GM19438 (cell line): Measurements from ENCODE around the gene NAP1L4.

Experiments
- ATAC-seq: cut with Tn5 transposase; IDR thresholded peaks from one replicate; pipeline ENCODE4 v1.9.1; 2021; ENCODE audit warnings: low read depth; ENCODE audit not compliant: unreplicated experiment

Gene NAP1L4

DNA sequence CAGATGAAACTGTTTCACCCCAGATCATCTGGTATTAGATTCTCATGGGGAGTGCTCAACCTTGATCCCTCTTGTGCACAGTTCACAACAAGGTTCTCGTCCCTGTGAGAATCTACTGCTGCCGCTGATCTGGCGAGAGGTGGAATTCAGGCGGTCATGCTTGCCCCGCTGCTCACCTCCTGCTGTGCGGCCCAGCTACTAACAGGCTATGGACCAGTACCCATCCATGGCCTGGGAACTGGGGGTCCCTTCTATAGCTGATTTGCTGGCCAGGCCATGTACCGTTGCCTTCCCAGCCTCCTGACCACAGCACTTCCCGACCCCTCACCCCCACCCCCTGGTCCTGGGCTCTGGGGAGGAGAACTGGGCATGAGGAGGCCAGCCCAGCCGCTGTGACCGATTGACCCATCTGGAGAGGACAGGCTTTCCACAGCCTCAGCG is 65.5 kb downstream of the NAP1L4 start:
- no peak for ATAC-seq

GRCh38 chr11:2924821-2925675 is 67.1 kb downstream of the NAP1L4 start:
- no peak for ATAC-seq

- ATAC-seq = no peak
Observed at GRCh38 chr11:2924381-2924780, 67.7 kb downstream of the NAP1L4 start.

DNA sequence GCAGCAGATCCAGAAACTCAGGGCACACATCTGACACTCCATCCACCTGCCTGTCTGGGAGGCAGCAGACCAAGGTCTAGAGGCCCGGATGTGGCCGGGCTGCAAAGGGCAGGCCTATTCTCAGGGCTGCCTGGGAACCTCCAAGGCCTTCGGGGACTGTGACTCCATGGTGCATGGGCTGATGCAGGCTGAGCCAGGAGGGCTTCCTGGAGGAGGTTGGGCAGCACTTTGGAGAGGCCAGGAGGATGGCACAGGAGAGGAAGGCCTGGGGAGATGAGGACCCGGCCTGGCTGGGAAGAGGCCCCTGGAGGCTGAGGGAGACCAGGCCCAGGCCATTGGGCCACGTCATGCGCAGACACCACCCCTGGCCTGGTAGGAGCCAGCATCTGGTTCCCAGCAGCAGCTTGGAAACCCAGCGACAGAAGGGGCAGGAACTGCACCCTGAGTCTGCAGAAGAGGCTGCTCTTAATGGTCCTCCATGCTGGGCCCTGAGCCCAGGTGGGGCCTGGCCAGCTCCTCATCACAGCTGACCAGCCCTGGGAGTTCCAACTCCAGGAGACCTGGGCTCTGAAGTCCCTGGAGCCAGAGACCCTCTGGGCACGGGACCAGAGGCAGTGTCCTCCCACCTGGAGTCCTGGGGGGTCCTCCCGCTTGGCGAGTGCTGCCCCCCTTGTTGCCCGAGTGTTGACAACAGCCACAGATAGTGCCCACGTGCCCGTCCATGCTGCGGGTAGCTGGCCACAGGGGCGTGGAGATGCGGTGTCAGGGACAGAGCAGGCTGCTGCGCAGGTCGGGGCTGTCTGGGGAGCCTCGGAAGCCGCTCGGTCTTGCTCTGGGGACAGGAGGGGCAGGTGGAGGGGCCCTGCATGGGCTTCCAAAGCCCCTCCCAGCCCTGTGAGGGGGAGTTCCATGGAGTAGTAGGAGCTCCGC is 68.4 kb downstream of the NAP1L4 start:
- ATAC-seq = no peak

- ATAC-seq = no peak
Observed at GRCh38 chr11:2922655-2923054, 69.5 kb downstream of the NAP1L4 start.

GRCh38 chr11:2921742-2922493 is 70.2 kb downstream of the NAP1L4 start:
- ATAC-seq = no peak

GRCh38 chr11:2921261-2921660 is 70.9 kb downstream of the NAP1L4 start:
- ATAC-seq = no peak

DNA sequence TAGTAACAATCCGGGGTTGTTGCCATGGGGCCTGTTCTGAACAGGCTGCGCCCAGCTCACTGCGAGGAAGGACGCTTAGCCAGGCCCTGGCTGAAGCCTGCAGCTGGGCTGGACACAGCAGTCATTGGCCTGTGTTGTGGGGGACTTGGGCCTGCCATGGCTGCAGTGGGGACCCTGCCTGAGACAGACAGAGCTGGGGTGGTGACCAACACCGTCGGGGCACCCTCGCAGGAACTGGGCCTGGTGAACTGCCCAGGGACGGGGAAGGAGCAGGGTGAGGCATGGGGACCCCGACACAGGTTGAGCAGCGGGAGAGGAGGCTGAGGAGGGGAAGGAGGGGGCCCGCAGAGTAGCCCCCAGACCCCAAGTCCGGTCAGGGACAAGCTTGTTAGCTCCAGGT is 71.8 kb downstream of the NAP1L4 start:
- ATAC-seq = no peak

GRCh38 chr11:2919837-2920236 is 72.3 kb downstream of the NAP1L4 start:
- ATAC-seq = no peak

DNA sequence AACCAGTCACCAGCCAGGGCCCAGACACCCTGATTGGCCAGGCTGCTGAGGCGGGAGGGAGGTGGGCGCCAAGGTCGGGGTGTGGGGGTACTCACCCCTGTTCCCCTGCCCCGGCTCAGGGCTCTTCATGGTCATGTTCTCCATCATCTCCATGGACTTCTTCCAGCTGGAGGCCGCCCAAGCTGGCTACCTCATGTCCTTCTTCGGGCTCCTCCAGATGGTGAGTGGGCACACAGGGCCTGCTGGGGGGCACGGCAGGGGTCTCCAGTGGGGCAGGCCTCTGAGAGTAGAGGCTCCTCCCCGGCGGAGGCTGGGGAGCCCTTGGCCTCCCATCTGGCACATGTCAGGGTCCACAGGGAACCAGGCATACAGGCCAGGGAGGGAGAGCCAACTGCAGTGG is 72.9 kb downstream of the NAP1L4 start:
- ATAC-seq = no peak

DNA sequence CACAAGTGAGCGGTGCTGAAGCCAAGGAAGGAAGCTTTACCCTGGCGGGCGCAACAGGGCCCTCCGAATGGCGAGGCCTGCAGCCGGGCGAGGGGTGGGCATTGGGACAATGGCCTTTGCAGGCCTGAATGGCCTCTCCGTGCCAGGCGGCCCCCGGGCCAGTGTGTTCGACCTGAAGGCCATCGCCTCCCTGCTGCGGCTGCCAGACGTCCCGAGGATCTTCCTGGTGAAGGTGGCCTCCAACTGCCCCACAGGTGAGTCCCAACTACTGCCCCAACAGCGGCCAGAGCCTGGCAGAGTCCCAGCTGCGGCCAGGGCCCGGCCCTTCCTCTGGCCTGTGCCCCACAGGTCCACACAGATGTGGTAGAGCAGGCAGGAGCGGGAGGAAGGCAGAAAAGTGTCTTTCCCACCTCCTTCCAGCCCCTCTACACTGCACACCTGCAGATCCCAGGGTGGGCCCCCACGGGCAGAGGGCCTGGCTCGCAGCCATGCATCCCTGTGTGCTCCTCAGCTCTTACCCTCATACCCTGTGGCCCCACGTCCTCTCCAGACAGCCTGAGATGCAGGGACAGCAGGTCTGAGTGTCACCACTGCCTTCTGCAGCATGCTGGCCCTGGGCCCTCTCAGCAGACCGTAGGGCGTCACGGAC is 74.2 kb downstream of the NAP1L4 start:
- no peak for ATAC-seq

DNA sequence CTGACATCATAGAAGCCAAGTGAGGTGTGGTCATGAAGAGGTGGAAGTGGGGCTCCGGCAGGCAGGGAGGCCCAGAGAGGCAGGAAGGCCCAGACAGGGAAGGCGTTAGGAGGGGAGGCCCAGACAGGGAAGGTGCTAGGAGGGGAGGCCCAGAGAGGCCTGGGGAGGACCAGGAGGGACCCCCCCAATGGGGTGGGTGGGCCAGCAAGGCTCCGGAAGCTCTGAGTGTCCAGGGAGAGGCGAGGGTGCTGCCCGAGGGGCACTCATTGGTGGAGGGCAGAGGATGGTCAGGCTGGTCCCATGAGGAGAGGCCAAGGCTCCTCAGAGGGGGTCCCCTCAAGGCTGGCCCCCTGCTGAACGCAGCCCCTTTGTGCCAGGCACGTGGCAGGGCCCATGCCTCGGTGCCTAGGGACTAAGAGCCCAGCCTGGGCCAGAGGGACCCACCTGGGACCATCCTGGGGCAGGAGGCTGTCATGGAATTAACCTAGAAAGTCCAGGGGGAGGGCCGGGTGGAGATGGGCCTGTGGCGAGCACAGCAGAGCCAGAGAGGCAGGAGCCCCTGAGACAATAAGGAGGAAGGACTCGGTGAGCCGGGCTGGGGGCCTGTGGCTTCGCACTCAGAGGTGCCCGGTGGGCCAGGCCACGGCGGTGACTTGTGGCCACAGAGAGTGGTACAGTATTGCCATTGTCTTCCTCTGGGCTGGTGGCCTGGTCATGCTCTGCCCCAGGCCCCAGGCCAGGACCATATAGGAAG is 75.1 kb downstream of the NAP1L4 start:
- no peak for ATAC-seq

GRCh38 chr11:2916114-2916891 is 75.8 kb downstream of the NAP1L4 start:
- ATAC-seq = no peak

DNA sequence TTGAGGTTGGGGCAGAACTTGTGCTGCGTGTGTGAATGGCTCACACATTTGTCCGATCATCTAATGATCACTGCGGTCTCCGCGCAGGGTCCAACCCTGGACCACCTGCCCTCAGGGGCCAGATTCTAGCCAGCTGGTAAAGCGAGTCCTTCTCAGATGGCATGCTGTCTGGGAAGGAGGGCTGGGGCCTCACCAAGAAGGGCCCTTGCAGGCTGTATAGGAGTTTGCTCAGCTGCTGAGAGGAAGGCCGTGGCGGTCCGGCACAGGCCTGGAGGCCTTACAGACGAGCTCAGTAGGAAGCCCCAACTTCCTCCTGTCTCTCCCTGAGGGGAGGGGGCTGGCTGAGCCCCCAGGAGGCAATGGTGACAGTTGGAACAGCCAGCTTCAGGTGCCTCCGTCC is 76.7 kb downstream of the NAP1L4 start:
- no peak for ATAC-seq

- ATAC-seq = no peak
Observed at GRCh38 chr11:2914455-2915195, 77.5 kb downstream of the NAP1L4 start.

DNA sequence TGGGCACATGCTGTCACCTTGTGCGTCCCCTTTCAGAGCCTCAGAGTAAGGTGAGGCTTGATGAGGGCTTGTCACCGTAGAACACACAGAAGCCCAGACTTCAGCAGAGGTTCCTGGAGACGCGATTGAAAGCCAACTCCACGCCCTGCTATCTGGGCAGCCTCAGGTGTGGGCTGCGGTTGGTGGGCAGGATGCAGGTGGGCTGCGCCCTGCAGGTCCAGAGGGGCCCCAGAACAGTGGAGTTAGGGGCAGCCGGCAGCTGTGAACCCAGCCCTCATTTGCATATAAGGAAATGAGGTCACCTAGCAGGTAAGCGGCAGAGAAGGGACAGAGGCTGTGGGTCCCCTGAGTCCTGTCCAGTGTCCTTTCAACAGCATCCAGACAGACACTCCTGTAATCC is 78.4 kb downstream of the NAP1L4 start:
- ATAC-seq = no peak

DNA sequence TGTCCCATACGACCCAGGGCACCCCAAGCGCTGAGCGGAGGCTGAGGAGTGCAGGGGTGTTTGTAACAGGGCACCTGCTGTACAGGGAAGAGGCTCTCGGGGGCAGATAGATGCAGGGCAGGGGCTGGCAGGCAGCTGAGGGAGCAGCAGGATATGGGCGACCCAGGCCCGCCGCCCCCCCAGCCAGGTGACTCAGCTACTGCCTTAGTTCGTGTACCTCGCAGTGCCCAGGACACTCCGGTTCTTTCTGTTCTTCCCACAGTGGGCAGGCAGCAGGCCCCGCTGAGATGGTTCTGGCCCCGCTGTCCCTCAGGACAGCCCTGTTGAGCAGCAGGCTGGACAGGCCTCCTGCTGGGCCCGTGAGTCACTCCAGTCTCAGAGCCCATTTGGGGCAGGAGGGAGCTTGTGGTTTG is 79.1 kb downstream of the NAP1L4 start:
- no peak for ATAC-seq

DNA sequence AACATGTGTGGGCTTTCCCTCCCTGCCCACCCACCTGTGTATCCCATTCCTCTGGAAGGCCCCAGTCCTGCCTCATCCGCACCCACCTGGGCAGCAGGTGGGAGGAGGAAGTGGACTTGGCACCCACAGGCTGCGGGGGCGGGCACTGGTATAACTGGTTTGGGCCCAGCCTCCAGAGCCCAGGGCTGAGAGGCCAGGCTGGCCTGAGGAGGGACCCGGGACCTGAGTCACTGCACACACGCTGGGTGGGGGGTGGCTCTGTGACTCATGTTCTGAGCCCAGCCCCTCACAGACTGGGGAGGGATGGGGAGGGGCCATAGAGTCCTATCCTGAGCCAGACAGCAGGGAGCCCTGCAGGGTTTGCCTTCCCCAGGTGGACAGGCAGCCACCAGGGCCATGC is 79.6 kb downstream of the NAP1L4 start:
- no peak for ATAC-seq
